ENCODE results near the gene LRRC61.

The LRRC61 gene

DNA sequence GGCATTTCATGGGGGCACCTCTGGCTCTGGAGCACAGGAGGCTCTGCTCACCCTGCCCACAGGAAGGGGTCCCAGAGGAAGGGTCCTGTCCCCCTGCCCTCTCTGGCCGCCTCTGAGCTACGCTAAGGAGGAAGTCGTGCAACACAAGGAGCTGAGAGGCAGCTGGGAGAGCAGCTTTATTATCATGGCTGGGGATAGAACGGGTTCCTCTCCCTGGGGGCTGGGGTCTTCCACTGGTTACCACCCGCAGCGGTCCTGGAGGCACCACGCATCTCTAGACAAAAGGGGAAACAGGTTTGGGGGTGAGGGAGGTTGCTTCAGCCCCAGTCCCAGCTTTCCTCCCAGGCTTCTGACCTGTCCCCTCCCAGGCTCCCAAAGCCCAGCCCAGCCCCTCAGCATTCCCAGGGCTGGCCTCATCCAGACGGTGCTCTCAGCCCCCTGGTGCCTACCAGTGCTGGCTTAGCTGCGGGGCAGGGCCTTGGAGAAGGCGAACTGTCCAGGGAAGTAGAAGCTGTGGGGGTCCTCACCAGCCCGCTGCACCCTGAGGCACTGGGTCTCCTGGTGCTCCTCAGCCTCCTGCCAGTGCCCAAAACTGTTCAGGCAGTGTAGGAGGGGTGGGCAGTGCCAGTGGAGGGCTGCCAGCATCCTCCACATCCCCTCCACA, 15.1 kb downstream of the LRRC61 start:
- no peak overlapping the region for H3K9ac ChIP-seq (ENCODE audit: low read length)
- no peaks in the 10 kb centered on the region for H3K9me2 ChIP-seq (replicated peaks; ENCODE audit: insufficient read depth, low read length)
- no peaks in the 10 kb centered on the region for H3K79me2 ChIP-seq (ENCODE audit: insufficient read depth, low read length)
- H3F3A ChIP-seq (ENCODE audit: insufficient read depth): no peaks in the 10 kb centered on the region
- no peaks in the 10 kb centered on the region for H4K20me1 ChIP-seq (ENCODE audit: low read depth, low read length)
- no peak overlapping the region for H3K27ac ChIP-seq (ENCODE audit: low read depth, low read length)
- TF ChIP-seq EZH2phosphoT487 (conservative IDR thresholded peaks at IDR 0.05; ENCODE audit: low read length): no peak
- TF ChIP-seq, protein P1, sequence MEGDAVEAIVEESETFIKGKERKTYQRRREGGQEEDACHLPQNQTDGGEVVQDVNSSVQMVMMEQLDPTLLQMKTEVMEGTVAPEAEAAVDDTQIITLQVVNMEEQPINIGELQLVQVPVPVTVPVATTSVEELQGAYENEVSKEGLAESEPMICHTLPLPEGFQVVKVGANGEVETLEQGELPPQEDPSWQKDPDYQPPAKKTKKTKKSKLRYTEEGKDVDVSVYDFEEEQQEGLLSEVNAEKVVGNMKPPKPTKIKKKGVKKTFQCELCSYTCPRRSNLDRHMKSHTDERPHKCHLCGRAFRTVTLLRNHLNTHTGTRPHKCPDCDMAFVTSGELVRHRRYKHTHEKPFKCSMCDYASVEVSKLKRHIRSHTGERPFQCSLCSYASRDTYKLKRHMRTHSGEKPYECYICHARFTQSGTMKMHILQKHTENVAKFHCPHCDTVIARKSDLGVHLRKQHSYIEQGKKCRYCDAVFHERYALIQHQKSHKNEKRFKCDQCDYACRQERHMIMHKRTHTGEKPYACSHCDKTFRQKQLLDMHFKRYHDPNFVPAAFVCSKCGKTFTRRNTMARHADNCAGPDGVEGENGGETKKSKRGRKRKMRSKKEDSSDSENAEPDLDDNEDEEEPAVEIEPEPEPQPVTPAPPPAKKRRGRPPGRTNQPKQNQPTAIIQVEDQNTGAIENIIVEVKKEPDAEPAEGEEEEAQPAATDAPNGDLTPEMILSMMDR (IDR thresholded peaks at IDR 0.05; ENCODE audit: insufficient read depth, low read length, poor library complexity, severe bottlenecking): no peak
- H3K4me2 ChIP-seq (ENCODE audit: low read depth, low read length, poor library complexity, severe bottlenecking): no peak overlapping the region
- H3K9me3 ChIP-seq (ENCODE audit: insufficient read depth, low read length): no peaks in the 10 kb centered on the region
- H3K36me3 ChIP-seq (ENCODE audit: low read length): no peaks in the 10 kb centered on the region
- no peak overlapping the region for H3K4me3 ChIP-seq (ENCODE audit: insufficient read depth, low read length, poor library complexity, severe bottlenecking)
- H3K27me3 ChIP-seq (ENCODE audit: low read length): no peaks in the 10 kb centered on the region
- H2AFZ ChIP-seq (ENCODE audit: low read depth, low read length, severe bottlenecking): no peak overlapping the region

GRCh38 chr7:150339409-150339809, 16.3 kb downstream of the LRRC61 start:
- TF ChIP-seq EZH2phosphoT487 (conservative IDR thresholded peaks at IDR 0.05; ENCODE audit: low read length): no peak
- TF ChIP-seq, protein P1 (IDR thresholded peaks at IDR 0.05; ENCODE audit: insufficient read depth, low read length, poor library complexity, severe bottlenecking): no peak
- Histone ChIP-seq H3K9me3 (ENCODE audit: insufficient read depth, low read length) (no peaks in the 10 kb centered on the region), H2AFZ (ENCODE audit: low read depth, low read length, severe bottlenecking) (no peak overlapping the region), H4K20me1 (ENCODE audit: low read depth, low read length) (no peaks in the 10 kb centered on the region), H3K9ac (ENCODE audit: low read length) (no peak overlapping the region), H3F3A (ENCODE audit: insufficient read depth) (no peaks in the 10 kb centered on the region), H3K9me2 (replicated peaks; ENCODE audit: insufficient read depth, low read length) (no peaks in the 10 kb centered on the region), H3K4me3 (ENCODE audit: insufficient read depth, low read length, poor library complexity, severe bottlenecking) (no peak overlapping the region), H3K4me2 (ENCODE audit: low read depth, low read length, poor library complexity, severe bottlenecking) (no peak overlapping the region), H3K27me3 (ENCODE audit: low read length) (no peaks in the 10 kb centered on the region), H3K27ac (ENCODE audit: low read depth, low read length) (no peak overlapping the region), H3K36me3 (ENCODE audit: low read length) (no peaks in the 10 kb centered on the region), H3K79me2 (ENCODE audit: insufficient read depth, low read length) (no peaks in the 10 kb centered on the region)

GRCh38 chr7:150340024-150340749, 17.0 kb downstream of the LRRC61 start:
- H3K4me3 ChIP-seq (ENCODE audit: insufficient read depth, low read length, poor library complexity, severe bottlenecking): no peak overlapping the region
- H3K4me2 ChIP-seq (ENCODE audit: low read depth, low read length, poor library complexity, severe bottlenecking): no peak overlapping the region
- H2AFZ ChIP-seq (ENCODE audit: low read depth, low read length, severe bottlenecking): no peak overlapping the region
- H3F3A ChIP-seq (ENCODE audit: insufficient read depth): no peaks in the 10 kb centered on the region
- no peaks in the 10 kb centered on the region for H3K9me2 ChIP-seq (replicated peaks; ENCODE audit: insufficient read depth, low read length)
- no peaks in the 10 kb centered on the region for H3K9me3 ChIP-seq (ENCODE audit: insufficient read depth, low read length)
- H3K9ac ChIP-seq (ENCODE audit: low read length): no peak overlapping the region
- H3K27me3 ChIP-seq (ENCODE audit: low read length): no peaks in the 10 kb centered on the region
- H4K20me1 ChIP-seq (ENCODE audit: low read depth, low read length): no peaks in the 10 kb centered on the region
- TF ChIP-seq, protein P1 (IDR thresholded peaks at IDR 0.05; ENCODE audit: insufficient read depth, low read length, poor library complexity, severe bottlenecking): no peak
- TF ChIP-seq EZH2phosphoT487 (conservative IDR thresholded peaks at IDR 0.05; ENCODE audit: low read length): no peak
- H3K79me2 ChIP-seq (ENCODE audit: insufficient read depth, low read length): no peaks in the 10 kb centered on the region
- H3K27ac ChIP-seq (ENCODE audit: low read depth, low read length): no peak overlapping the region
- no peaks in the 10 kb centered on the region for H3K36me3 ChIP-seq (ENCODE audit: low read length)

Measured in SU-DHL-6 (cell line).